Right ventricle myocardium inferior (tissue), 1 donor: ENCODE data around the gene DENND10. TPM values are rescaled to one million over a fixed set of nuclear protein-coding genes. Genes with fewer than 3 reads are reported as not detected.
"Not testable (repeated sequence)": the region's sequence is repeated elsewhere in the genome, so short reads cannot be mapped to it uniquely, and the experiment has no call there.

Source experiments
- ATAC-seq: fragments of 200-7000 bp; cut with Tn5 transposase; one replicate; pipeline ENCODE4 v1.9.1; 2020; ENCODE audit warnings: mild to moderate bottlenecking, moderate library complexity
- DNase-seq: peaks from one replicate; pipeline ENCODE4 v3.0.0; 2021; ENCODE audit errors: missing footprints
- intact Hi-C: fragments of 100-400 bp; cut with DNase I; formaldehyde crosslinking; loops from one replicate; pipeline ENCODE4 v1.11.0; 2022
- total RNA-seq: library from RNA; stranded (reverse); fragmentation: NEBNext Ultra II Directional; extraction: Animal tissue kit (Norgen Biotek cat#: 25700); gene quantifications from one replicate; pipeline ENCODE4 v1.2.1, GENCODE V29; 2021
- donor health status: DM: no; HTN: yes; CAD: no; lungs with severe emphysema.

The DENND10 gene
- total RNA-seq, 1 donor from 2014 or later, result 20.2 TPM

GRCh38 chr10:119153041-119153440, 49.1 kb downstream of the DENND10 start:
- DNase-seq (no peak), ATAC-seq (no peak)
- intact Hi-C loops, result no loop called here

GRCh38 chr10:119153661-119154060, 49.7 kb downstream of the DENND10 start:
- intact Hi-C loops, result no loop called here
- no peak for ATAC-seq
- no peak for DNase-seq

- no peak for DNase-seq
- no peak for ATAC-seq
- intact Hi-C loops, result no loop called here
Measured at GRCh38 chr10:119159332-119159731, 55.4 kb downstream of the DENND10 start.

- DNase-seq (no peak), ATAC-seq (no peak)
- intact Hi-C loops, result no loop called here
Measured at GRCh38 chr10:119161680-119162451, 58.0 kb downstream of the DENND10 start.

- no peak for ATAC-seq
- intact Hi-C loops, result no loop called here
- DNase-seq, result no peak
Measured at GRCh38 chr10:119162452-119163092, 58.7 kb downstream of the DENND10 start.

GRCh38 chr10:119165171-119166117, 61.5 kb downstream of the DENND10 start, which contains the start of gene SFXN4:
TSS of gene SFXN4 (minus strand) at chr10:119165714. CDS start at chr10:119165647, 67 bp downstream.
- intact Hi-C loops, result loop anchor here (5.0 kb wide), 1 partner anchor 83 kb away; the partner anchor contains the start of gene EIF3A
- peak; percentile 93 for DNase-seq
- peak; percentile 97 for ATAC-seq

- ATAC-seq (no peak), DNase-seq (no peak)
- intact Hi-C loops, result loop anchor here (5.0 kb wide), 1 partner anchor 84 kb away; the partner anchor contains the start of gene EIF3A
Measured at GRCh38 chr10:119166118-119166500, 62.2 kb downstream of the DENND10 start.

GRCh38 chr10:119166564-119166963, 62.7 kb downstream of the DENND10 start:
- intact Hi-C loops, result loop anchor here (5.0 kb wide), 1 partner anchor 84 kb away; the partner anchor contains the start of gene EIF3A
- ATAC-seq, result no peak
- DNase-seq, result no peak

GRCh38 chr10:119167041-119167440, 63.1 kb downstream of the DENND10 start:
- intact Hi-C loops, result loop anchor here (5.0 kb wide), 1 partner anchor 85 kb away; the partner anchor contains the start of gene EIF3A
- no peak for ATAC-seq
- no peak for DNase-seq

- DNase-seq (no peak), ATAC-seq (no peak)
- intact Hi-C loops, result loop anchor here (10.0 kb wide), 1 partner anchor 411 kb away; no protein-coding TSS in a partner anchor
Measured at GRCh38 chr10:119174109-119174508, 70.2 kb downstream of the DENND10 start.

GRCh38 chr10:119176166-119176565, 72.3 kb downstream of the DENND10 start:
- DNase-seq (no peak), ATAC-seq (no peak)
- intact Hi-C loops, result loop anchor here (10.0 kb wide), 1 partner anchor 409 kb away; no protein-coding TSS in a partner anchor

GRCh38 chr10:119177708-119178371, 73.9 kb downstream of the DENND10 start:
- intact Hi-C loops, result loop anchor here (10.0 kb wide), 1 partner anchor 407 kb away; no protein-coding TSS in a partner anchor
- no peak for DNase-seq
- ATAC-seq, result no peak

GRCh38 chr10:119178372-119179119, 74.6 kb downstream of the DENND10 start, which contains the start of gene PRDX3:
TSS of gene PRDX3 (minus strand) at chr10:119178812. CDS start at chr10:119178790, 22 bp downstream.
- ATAC-seq, result peak; percentile 99
- intact Hi-C loops, result loop anchor here (10.0 kb wide), 1 partner anchor 406 kb away; no protein-coding TSS in a partner anchor

GRCh38 chr10:119180850-119181400, 77.0 kb downstream of the DENND10 start:
- DNase-seq, ATAC-seq, intact Hi-C loops: not testable (repeated sequence)

More at GRCh38 chr10:119178372-119179119, 74.6 kb downstream of the DENND10 start, which contains the start of gene PRDX3:
- DNase-seq, result peak; percentile 98

- DNase-seq (no peak), ATAC-seq (no peak)
- intact Hi-C loops, result no loop called here
Measured at GRCh38 chr10:119183664-119184412, 79.9 kb downstream of the DENND10 start.
